RWPE1 (cell line): ENCODE data around the gene PRDX2.
"Not testable (repeated sequence)": the region's sequence is repeated elsewhere in the genome, so short reads cannot be mapped to it uniquely, and the experiment has no call there.

ENCODE experiments used
- CTCF ChIA-PET: fragments of 350-600 bp; sonication (Branson Sonifier 250); formaldehyde crosslinking; extraction: SDS; loops from one replicate; lab custom pipeline; 2021; lab: Yijun Ruan, JAX
- POLR2A ChIA-PET: fragments of 400-600 bp; formaldehyde crosslinking; extraction: SDS; loops from one replicate; lab custom pipeline; 2020; ENCODE audit warnings: antibody characterized with exemption; ENCODE audit not compliant: low non-redundant PET; lab: Yijun Ruan, JAX
- DNase-seq: peaks from one replicate; pipeline ENCODE4 v3.0.0; 2012; ENCODE audit warnings: low spot score
- H3K27ac ChIP-seq: fragments of 450-650 bp; 2 replicates; pipeline ENCODE4 v1.5.1; 2017
- CTCF ChIP-seq: fragments of 450-650 bp; conservative IDR thresholded peaks from 2 replicates; pipeline ENCODE4 v1.5.1; 2017; ENCODE audit warnings: low read depth, mild to moderate bottlenecking

PRDX2 gene

GRCh38 chr19:12802267-12803106 is 887 bp upstream of the PRDX2 start:
- CTCF ChIA-PET: interaction anchor here (0.5 to 1.0 kb wide), 4 partner anchors 25 to 45 kb away, joined by 3 to 4 read pairs (median 3); no protein-coding TSS in a partner anchor
- no peak for TF ChIP-seq CTCF
- H3K27ac ChIP-seq: peak overlapping the region; percentile 100
- DNase-seq: peak; percentile 13
- POLR2A ChIA-PET: no interaction called here

GRCh38 chr19:12800923-12801465 is 606 bp downstream of the PRDX2 start:
- ChIA-PET CTCF (interaction anchor here (0.6 to 1.3 kb wide), 4 partner anchors 23 to 47 kb away, joined by 3 to 8 read pairs (median 5); no protein-coding TSS in a partner anchor), POLR2A (no interaction called here)
- TF ChIP-seq CTCF: no peak
- H3K27ac ChIP-seq: peak overlapping the region; percentile 100
- DNase-seq: no peak

- peak overlapping the region; percentile 100 for H3K27ac ChIP-seq
- no peak for TF ChIP-seq CTCF
- POLR2A ChIA-PET: no interaction called here
- no peak for DNase-seq
- CTCF ChIA-PET: interaction anchor here (0.9 to 1.3 kb wide), 3 partner anchors 22 to 47 kb away, joined by 4 to 8 read pairs (median 6); no protein-coding TSS in a partner anchor
Observed at GRCh38 chr19:12800466-12800770, 1.2 kb downstream of the PRDX2 start.

- no peak for DNase-seq
- TF ChIP-seq CTCF: no peak
- H3K27ac ChIP-seq: peak overlapping the region; percentile 100
- POLR2A ChIA-PET: no interaction called here
- CTCF ChIA-PET: interaction anchor here (0.6 to 1.3 kb wide), 4 partner anchors 22 to 48 kb away, joined by 3 to 6 read pairs (median 4); no protein-coding TSS in a partner anchor
Observed at GRCh38 chr19:12799742-12800465, 1.7 kb downstream of the PRDX2 start.

- POLR2A ChIA-PET: interaction anchor here (0.7 kb wide), 1 partner anchor 43 kb away, joined by 5 read pairs; no protein-coding TSS in a partner anchor
Observed at GRCh38 chr19:12797607-12798006, 4.0 kb downstream of the PRDX2 start.

GRCh38 chr19:12797141-12797587 is 4.4 kb downstream of the PRDX2 start:
- no peak for DNase-seq
- ChIA-PET CTCF (interaction anchor here (1.0 to 3.2 kb wide), 6 partner anchors 20 to 50 kb away, joined by 3 to 36 read pairs (median 12); no protein-coding TSS in a partner anchor), POLR2A (interaction anchor here (0.7 kb wide), 1 partner anchor 43 kb away, joined by 5 read pairs; no protein-coding TSS in a partner anchor)
- no peak for TF ChIP-seq CTCF
- peak overlapping the region; percentile 100 for H3K27ac ChIP-seq

More at GRCh38 chr19:12797607-12798006, 4.0 kb downstream of the PRDX2 start:
- H3K27ac ChIP-seq: peak overlapping the region; percentile 100
- DNase-seq: not testable (repeated sequence)
- CTCF ChIA-PET: interaction anchor here (1.0 to 2.6 kb wide), 2 partner anchors 50 kb away, joined by 3 to 10 read pairs; no protein-coding TSS in a partner anchor
